HepG2 (cell line): ENCODE measurements around the gene CYTH2. TPM values are rescaled to one million over a fixed set of nuclear protein-coding genes. Genes with fewer than 3 reads are reported as not detected.
A peak's percentile ranks its signal among the peaks of the same experiment; 100 is the strongest.

Source experiments
- ATAC-seq: fragments of 200-7000 bp; cut with Tn5 transposase; 3 replicates; pipeline ENCODE4 v1.9.1; 2020; ENCODE audit warnings: mild to moderate bottlenecking, moderate library complexity
- BruUV-seq: library from RNA; stranded (reverse); fragments of 400-500 nt; replicated peaks from 2 replicates; lab custom pipeline; 2021; lab: Mats Ljungman, UMichigan
- CTCF ChIA-PET: fragments of 300-600 bp; formaldehyde crosslinking; extraction: SDS; loops from one replicate; lab custom pipeline; 2021; ENCODE audit warnings: low total read pairs, inconsistent platforms, low intra/inter-chr PET ratio; lab: Yijun Ruan, JAX
- POLR2A ChIA-PET: fragments of 350-600 bp; sonication (Branson Sonifier 250); formaldehyde crosslinking; loops from one replicate; lab custom pipeline; 2020; ENCODE audit warnings: antibody characterized with exemption, inconsistent platforms; lab: Yijun Ruan, JAX
- DNase-seq: peaks from one replicate; pipeline ENCODE4 v3.0.0-alpha.2; 2015; ENCODE audit warnings: low spot score
- FAIRE-seq: peaks from 3 replicates; lab custom pipeline; 2011; peaks lifted over from hg19 to GRCh38; lab: Jason Lieb, UNC
- H2AFZ ChIP-seq: one replicate; pipeline ENCODE4 v1.6.1; 2011; ENCODE audit warnings: low read length, inconsistent platforms
- H3K27ac ChIP-seq: fragments of 300-600 bp; 3 replicates; pipeline ENCODE4 v1.8.0; 2011; ENCODE audit warnings: mixed run types, mild to moderate bottlenecking, mixed read lengths, low read length, inconsistent platforms; ENCODE audit not compliant: insufficient read depth; ENCODE audit errors: extremely low read length
- H3K27me3 ChIP-seq, 2 experiments: fragments of 200-600 bp in 1 of 2; 2 replicates in 1 of 2; 3 replicates in 1 of 2; pipeline versions ENCODE4 v1.6.0 to v1.8.0; 2011; ENCODE audit warnings: low read length in 2 of 2, mild to moderate bottlenecking in 2 of 2, moderate library complexity in 2 of 2, inconsistent platforms in 1 of 2; ENCODE audit not compliant: insufficient read depth in 2 of 2, control insufficient read depth in 1 of 2
- H3K36me3 ChIP-seq, 2 experiments: fragments of 200-600 bp in 1 of 2; replicated peaks in 1 of 2; 2 replicates in 1 of 2; 3 replicates in 1 of 2; pipeline versions ENCODE4 v1.5.1 to v1.8.0; 2011; ENCODE audit warnings: low read length in 2 of 2, inconsistent platforms in 1 of 2; ENCODE audit not compliant: insufficient read depth in 2 of 2, control insufficient read depth in 1 of 2
- H3K4me1 ChIP-seq: 2 replicates; pipeline ENCODE4 v1.5.1; 2012; ENCODE audit warnings: low read length, inconsistent platforms; ENCODE audit not compliant: insufficient read depth
- H3K4me2 ChIP-seq: 2 replicates; pipeline ENCODE4 v1.6.0; 2011; ENCODE audit warnings: low read depth, low read length, inconsistent platforms
- H3K4me3 ChIP-seq, 3 experiments: fragments of 200-600 bp in 1 of 3; sonication (generic), shearing (Covaris generic) in 1 of 3; replicated peaks in 1 of 3; 2 replicates each; pipeline ENCODE4 v1.5.1; 2011 to 2016; ENCODE audit warnings: low read length in 3 of 3, inconsistent platforms in 2 of 3, low read depth in 2 of 3, mild to moderate bottlenecking in 2 of 3, control low read depth in 1 of 3, mixed read lengths in 1 of 3; ENCODE audit not compliant: insufficient read depth in 1 of 3
- H3K79me2 ChIP-seq: one replicate; pipeline ENCODE4 v1.6.1; 2011; ENCODE audit warnings: low read length, inconsistent platforms; ENCODE audit not compliant: insufficient read depth
- H3K9ac ChIP-seq: 2 replicates; pipeline ENCODE4 v1.6.0; 2011; ENCODE audit warnings: mild to moderate bottlenecking, low read depth, low read length, inconsistent platforms; ENCODE audit not compliant: insufficient read depth
- H3K9me3 ChIP-seq: 2 replicates; pipeline ENCODE4 v1.5.1; 2012; ENCODE audit warnings: mild to moderate bottlenecking, low read length
- H4K20me1 ChIP-seq: 2 replicates; pipeline ENCODE4 v1.6.0; 2011; ENCODE audit warnings: inconsistent platforms, mild to moderate bottlenecking, low read length, moderate library complexity; ENCODE audit not compliant: insufficient read depth
- AGO1 ChIP-seq: fragments of 200-400 bp; formaldehyde crosslinking; IDR thresholded peaks from 2 replicates; pipeline ENCODE4 v1.6.1; 2017; ENCODE audit warnings: mild to moderate bottlenecking, low read depth, low read length, moderate library complexity; ENCODE audit not compliant: poor library complexity, severe bottlenecking
- BRCA1 ChIP-seq: sonication (generic); formaldehyde crosslinking; IDR thresholded peaks from 2 replicates; pipeline ENCODE4 v1.4.0; 2020; ENCODE audit warnings: missing genetic modification reagents
- ELF1 ChIP-seq: sonication (generic); formaldehyde crosslinking; IDR thresholded peaks from 2 replicates; pipeline ENCODE4 v1.4.0; 2020; ENCODE audit warnings: missing genetic modification reagents
- HDAC2 ChIP-seq: sonication (generic); formaldehyde crosslinking; IDR thresholded peaks from 2 replicates; pipeline ENCODE4 v1.4.0; 2020; ENCODE audit warnings: missing genetic modification reagents
- HNF4A ChIP-seq: sonication (generic); formaldehyde crosslinking; IDR thresholded peaks from 2 replicates; pipeline ENCODE4 v1.4.0; 2020; ENCODE audit warnings: missing genetic modification reagents
- KAT7 ChIP-seq: IDR thresholded peaks from 2 replicates; pipeline ENCODE4 v1.6.1; 2018; ENCODE audit warnings: borderline replicate concordance, missing compliant biosample characterization
- YEATS2 ChIP-seq: sonication (generic); formaldehyde crosslinking; IDR thresholded peaks from 2 replicates; pipeline ENCODE4 v1.4.0; 2020; ENCODE audit warnings: missing genetic modification reagents, borderline replicate concordance
- ZNF101 ChIP-seq: sonication (generic); formaldehyde crosslinking; IDR thresholded peaks from 2 replicates; pipeline ENCODE4 v1.4.0; 2020; ENCODE audit warnings: mild to moderate bottlenecking, low read depth, missing genetic modification reagents, borderline replicate concordance
- ZNF333 ChIP-seq: sonication (generic); formaldehyde crosslinking; IDR thresholded peaks from 2 replicates; pipeline ENCODE4 v1.4.0; 2020; ENCODE audit warnings: mild to moderate bottlenecking, missing genetic modification reagents, borderline replicate concordance
- ZNF644 ChIP-seq: IDR thresholded peaks from 2 replicates; pipeline ENCODE4 v1.6.1; 2016; ENCODE audit warnings: low read depth
- ZNF761 ChIP-seq: sonication (generic); formaldehyde crosslinking; conservative IDR thresholded peaks from 2 replicates; pipeline ENCODE4 v1.4.0; 2020; ENCODE audit warnings: mild to moderate bottlenecking, missing genetic modification reagents
- WGBS: methylation state at CpG from one replicate; pipeline ENCODE4 v1.1.6; 2017; ENCODE audit warnings: low lambda C conversion rate; 5-methylcytosine and 5-hydroxymethylcytosine counted together
- in situ Hi-C: cut with HindIII; loops from 2 replicates; pipeline ENCODE4 v1.10.0; 2017; ENCODE audit warnings: low pct_unique_long_range_greater_than_20kb; ENCODE audit not compliant: extremely low pct_ligation_motif_present
- intact Hi-C: fragments of 100-400 bp; cut with micrococcal nuclease; formaldehyde crosslinking; loops from one replicate; pipeline ENCODE4 v1.10.0; 2022; ENCODE audit not compliant: unreplicated experiment
- polyA plus RNA-seq, 8 experiments: library from polyadenylated mRNA; depleted of rRNA in 3 of 8; stranded (reverse) in 7 of 8; unstranded in 1 of 8; fragments of >200 nt; fragmentation: Illumina TruSeq in 4 of 8; extraction: Trizol in 4 of 8; gene quantifications; 2 replicates each; pipeline versions ENCODE4 v1.2.1 to v1.2.3, GENCODE V29; 2011 to 2016; ENCODE audit warnings: low read depth in 4 of 8, missing spikeins in 1 of 8, mixed read lengths in 1 of 8; ENCODE audit not compliant: insufficient read depth in 1 of 8
- total RNA-seq, 5 experiments: library from RNA; depleted of rRNA; stranded (reverse); fragments of >200 nt; fragmentation: Illumina TruSeq; extraction: Trizol; gene quantifications; 2 replicates each; pipeline ENCODE4 v1.2.3, GENCODE V29; 2016; ENCODE audit warnings: low read depth in 1 of 5
- TF ChIP-seq, protein P1 (sequence below): sonication (generic); formaldehyde crosslinking; IDR thresholded peaks from 2 replicates; pipeline ENCODE4; 2020; ENCODE audit warnings: missing genetic modification reagents, mild to moderate bottlenecking, borderline replicate concordance
- TF ChIP-seq, protein P2 (sequence below): sonication (generic); formaldehyde crosslinking; IDR thresholded peaks from 2 replicates; pipeline ENCODE4 v1.4.0; 2020; ENCODE audit warnings: missing genetic modification reagents
- TF ChIP-seq, protein P3 (sequence below): sonication (generic); formaldehyde crosslinking; IDR thresholded peaks from 2 replicates; pipeline ENCODE4 v1.5.0; 2020; ENCODE audit warnings: mild to moderate bottlenecking, missing genetic modification reagents, moderate library complexity

The CYTH2 gene
- total and polyA plus RNA-seq, 2 of the 13 experiments (the other 11 are each of a cell fraction or from before 2014, with no cell fraction given), result 16.5 to 39.3 TPM

DNA sequence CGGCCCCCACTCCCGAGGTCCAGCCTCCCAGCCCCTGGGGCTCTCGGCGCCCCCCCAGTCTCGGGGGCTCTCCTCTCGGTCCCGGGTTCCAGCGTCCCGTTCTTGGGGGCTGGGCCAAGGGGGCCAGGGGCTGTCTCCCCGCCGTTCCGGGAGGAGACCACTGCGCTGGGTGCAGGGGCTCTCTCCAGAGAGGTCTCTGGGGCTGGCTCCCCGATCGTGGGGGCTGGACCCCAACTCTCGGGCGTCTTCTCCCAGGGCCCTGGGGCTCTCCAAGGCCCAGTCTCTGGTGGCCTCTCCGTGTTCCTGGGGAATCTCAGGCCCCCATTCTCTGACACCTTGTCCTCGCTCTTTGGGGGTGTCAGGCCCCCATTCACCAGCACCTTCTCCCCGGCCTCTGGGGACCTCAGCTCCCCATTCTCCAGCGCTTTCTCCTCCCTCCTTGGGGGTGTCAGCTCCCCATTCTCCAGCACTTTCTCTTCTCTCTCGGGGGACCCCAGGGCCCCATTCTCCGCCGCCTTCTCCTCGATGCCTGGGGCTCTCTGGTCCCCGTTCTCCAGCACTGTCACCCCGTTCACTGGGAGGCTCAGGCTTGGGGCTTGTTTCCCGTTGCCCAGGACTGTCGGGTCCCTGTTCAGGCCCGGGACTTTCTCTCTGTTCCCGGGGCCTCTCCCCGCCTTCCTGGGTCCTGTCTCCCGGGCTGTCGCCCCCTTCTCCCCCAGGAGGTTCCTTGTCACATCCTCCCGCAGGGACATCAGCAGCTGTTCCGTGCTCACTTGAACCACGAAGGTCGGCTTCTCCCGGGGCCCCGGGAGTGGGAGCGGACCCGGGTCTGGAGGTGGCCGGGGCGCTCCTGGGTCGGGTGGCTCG, 28.8 kb downstream of the CYTH2 start (continued):
- TF ChIP-seq, protein P1, sequence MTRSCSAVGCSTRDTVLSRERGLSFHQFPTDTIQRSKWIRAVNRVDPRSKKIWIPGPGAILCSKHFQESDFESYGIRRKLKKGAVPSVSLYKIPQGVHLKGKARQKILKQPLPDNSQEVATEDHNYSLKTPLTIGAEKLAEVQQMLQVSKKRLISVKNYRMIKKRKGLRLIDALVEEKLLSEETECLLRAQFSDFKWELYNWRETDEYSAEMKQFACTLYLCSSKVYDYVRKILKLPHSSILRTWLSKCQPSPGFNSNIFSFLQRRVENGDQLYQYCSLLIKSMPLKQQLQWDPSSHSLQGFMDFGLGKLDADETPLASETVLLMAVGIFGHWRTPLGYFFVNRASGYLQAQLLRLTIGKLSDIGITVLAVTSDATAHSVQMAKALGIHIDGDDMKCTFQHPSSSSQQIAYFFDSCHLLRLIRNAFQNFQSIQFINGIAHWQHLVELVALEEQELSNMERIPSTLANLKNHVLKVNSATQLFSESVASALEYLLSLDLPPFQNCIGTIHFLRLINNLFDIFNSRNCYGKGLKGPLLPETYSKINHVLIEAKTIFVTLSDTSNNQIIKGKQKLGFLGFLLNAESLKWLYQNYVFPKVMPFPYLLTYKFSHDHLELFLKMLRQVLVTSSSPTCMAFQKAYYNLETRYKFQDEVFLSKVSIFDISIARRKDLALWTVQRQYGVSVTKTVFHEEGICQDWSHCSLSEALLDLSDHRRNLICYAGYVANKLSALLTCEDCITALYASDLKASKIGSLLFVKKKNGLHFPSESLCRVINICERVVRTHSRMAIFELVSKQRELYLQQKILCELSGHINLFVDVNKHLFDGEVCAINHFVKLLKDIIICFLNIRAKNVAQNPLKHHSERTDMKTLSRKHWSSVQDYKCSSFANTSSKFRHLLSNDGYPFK (CRISPR knock-in tag), result 0 out of 2 replicates have a peak, but pooled peaks have one; percentile 5
- TF ChIP-seq HDAC2 (no peak), YEATS2 (CRISPR knock-in tag) (no peak), ZNF761 (CRISPR knock-in tag) (no peak), ZNF101 (CRISPR knock-in tag) (no peak), HNF4A (CRISPR knock-in tag) (no peak), ZNF333 (no peak)

DNA sequence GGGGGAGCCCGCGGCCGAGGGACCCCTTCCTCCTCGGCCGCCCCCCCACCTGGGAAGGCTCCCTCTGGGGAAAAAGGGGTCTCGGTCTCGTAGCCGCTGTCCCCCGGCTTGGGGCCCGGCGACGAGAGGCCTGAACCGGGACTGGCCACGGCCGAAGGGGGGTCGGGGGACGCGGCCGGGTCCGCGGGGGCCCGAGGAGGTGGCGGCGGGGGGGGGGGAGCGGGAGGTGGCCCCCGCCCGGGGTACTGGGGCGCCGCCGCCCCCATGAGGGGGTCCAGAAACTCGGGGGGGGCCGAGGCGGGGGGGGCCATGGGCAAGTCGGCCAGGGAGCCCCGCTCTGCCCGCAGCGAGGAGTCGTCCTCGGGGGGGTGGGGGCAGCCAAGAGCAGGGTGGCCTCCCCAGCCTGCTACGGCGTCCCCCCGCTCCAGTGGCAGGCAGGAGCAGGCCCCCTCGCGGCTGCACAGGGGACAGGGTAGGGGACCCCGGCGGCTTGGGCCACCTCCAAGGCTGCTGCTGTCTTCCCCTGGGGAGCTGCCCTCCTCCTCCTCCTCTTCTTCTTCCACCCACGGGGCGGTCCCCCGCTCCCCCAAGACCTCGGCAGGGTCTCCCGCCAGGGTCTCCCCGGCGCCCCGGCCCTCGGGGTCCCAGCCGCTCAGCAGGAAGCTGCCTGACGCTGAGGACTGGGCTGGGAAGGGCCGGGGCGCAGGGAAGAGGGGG, 29.6 kb downstream of the CYTH2 start:
- Histone ChIP-seq H3K4me3 (peak overlapping the region in 1 of 3 experiments; percentile 37; a peak in 1 of 6 replicates), H3K27me3 (peaks cover 0 to 9% of the 10 kb centered on the region in 2 experiments; a peak in 1 of 5 replicates), H3K9ac (no peak overlapping the region), H3K4me1 (peaks cover 43% of the 10 kb centered on the region)
- FAIRE-seq (no peak), DNase-seq (no peak)
- in situ Hi-C loops, result no loop called here
- no TSS peak for BruUV-seq
- POLR2A ChIA-PET, result no interaction called here
- intact Hi-C loops, result no loop called here
- TF ChIP-seq, protein P2, sequence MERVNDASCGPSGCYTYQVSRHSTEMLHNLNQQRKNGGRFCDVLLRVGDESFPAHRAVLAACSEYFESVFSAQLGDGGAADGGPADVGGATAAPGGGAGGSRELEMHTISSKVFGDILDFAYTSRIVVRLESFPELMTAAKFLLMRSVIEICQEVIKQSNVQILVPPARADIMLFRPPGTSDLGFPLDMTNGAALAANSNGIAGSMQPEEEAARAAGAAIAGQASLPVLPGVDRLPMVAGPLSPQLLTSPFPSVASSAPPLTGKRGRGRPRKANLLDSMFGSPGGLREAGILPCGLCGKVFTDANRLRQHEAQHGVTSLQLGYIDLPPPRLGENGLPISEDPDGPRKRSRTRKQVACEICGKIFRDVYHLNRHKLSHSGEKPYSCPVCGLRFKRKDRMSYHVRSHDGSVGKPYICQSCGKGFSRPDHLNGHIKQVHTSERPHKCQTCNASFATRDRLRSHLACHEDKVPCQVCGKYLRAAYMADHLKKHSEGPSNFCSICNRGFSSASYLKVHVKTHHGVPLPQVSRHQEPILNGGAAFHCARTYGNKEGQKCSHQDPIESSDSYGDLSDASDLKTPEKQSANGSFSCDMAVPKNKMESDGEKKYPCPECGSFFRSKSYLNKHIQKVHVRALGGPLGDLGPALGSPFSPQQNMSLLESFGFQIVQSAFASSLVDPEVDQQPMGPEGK, result peak; percentile 58
- peak; percentile 5 for TF ChIP-seq AGO1
- TF ChIP-seq ELF1 (CRISPR knock-in tag), result no peak
- TF ChIP-seq BRCA1 (CRISPR knock-in tag), result no peak
- TF ChIP-seq ZNF644 (CRISPR knock-in tag), result no peak
- no peak for TF ChIP-seq KAT7 (CRISPR knock-in tag)
- TF ChIP-seq, protein P3, sequence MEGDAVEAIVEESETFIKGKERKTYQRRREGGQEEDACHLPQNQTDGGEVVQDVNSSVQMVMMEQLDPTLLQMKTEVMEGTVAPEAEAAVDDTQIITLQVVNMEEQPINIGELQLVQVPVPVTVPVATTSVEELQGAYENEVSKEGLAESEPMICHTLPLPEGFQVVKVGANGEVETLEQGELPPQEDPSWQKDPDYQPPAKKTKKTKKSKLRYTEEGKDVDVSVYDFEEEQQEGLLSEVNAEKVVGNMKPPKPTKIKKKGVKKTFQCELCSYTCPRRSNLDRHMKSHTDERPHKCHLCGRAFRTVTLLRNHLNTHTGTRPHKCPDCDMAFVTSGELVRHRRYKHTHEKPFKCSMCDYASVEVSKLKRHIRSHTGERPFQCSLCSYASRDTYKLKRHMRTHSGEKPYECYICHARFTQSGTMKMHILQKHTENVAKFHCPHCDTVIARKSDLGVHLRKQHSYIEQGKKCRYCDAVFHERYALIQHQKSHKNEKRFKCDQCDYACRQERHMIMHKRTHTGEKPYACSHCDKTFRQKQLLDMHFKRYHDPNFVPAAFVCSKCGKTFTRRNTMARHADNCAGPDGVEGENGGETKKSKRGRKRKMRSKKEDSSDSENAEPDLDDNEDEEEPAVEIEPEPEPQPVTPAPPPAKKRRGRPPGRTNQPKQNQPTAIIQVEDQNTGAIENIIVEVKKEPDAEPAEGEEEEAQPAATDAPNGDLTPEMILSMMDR (CRISPR knock-in tag), result peak; percentile 28; the same call in 1 of the 2 replicates
- TF ChIP-seq, all 625 proteins: peak for 3
- H3K4me2 ChIP-seq, result peak overlapping the region; percentile 42
- WGBS, result 50% methylated on average over 21 of the region's 59 CpGs
- no peaks in the 10 kb centered on the region for H3K9me3 ChIP-seq
- H3K27ac ChIP-seq, result no peak overlapping the region
- CTCF ChIA-PET, result no interaction called here
- no peaks in the 10 kb centered on the region for H3K79me2 ChIP-seq
- H4K20me1 ChIP-seq, result no peaks in the 10 kb centered on the region
- H3K36me3 ChIP-seq, result no peaks in the 10 kb centered on the region; a peak in 1 of 5 replicates
- peak; percentile 10; the same call in 1 of the 3 replicates for ATAC-seq
- H2AFZ ChIP-seq, result no peak overlapping the region
